Lung (tissue), 12 donors: Measurements from ENCODE around the gene SYT13. TPM values are rescaled to one million over a fixed set of nuclear protein-coding genes. Genes with fewer than 3 reads are reported as not detected.

ENCODE experiments used
- ATAC-seq: fragments of 200-7000 bp; cut with Tn5 transposase; one replicate; pipeline ENCODE4 v1.9.1; 2020; ENCODE audit warnings: moderate number of reproducible peaks; ENCODE audit not compliant: insufficient read depth, low FRiP score
- DNase-seq, 3 donors: peaks; one replicate each; pipeline ENCODE4 v3.0.0-alpha.2; 2013 to 2017
- H3K27ac ChIP-seq, 2 donors: one replicate each; pipeline ENCODE4 v1.5.1; 2013; ENCODE audit warnings: mild to moderate bottlenecking in 2 of 2, moderate library complexity in 2 of 2, control low read depth in 1 of 2, inconsistent platforms in 1 of 2, low read depth in 1 of 2, low read length in 1 of 2
- H3K27me3 ChIP-seq, 3 donors: one replicate each; pipeline ENCODE4 v1.5.1; 2013; ENCODE audit warnings: low read length in 2 of 3; ENCODE audit not compliant: control insufficient read depth in 3 of 3, insufficient read depth in 3 of 3
- H3K36me3 ChIP-seq, 4 donors: one replicate each; pipeline ENCODE4 v1.5.1; 2013; ENCODE audit warnings: low read length in 4 of 4, mild to moderate bottlenecking in 1 of 4, moderate library complexity in 1 of 4; ENCODE audit not compliant: control insufficient read depth in 4 of 4, insufficient read depth in 4 of 4
- H3K4me1 ChIP-seq, 5 donors: one replicate each; pipeline ENCODE4 v1.5.1; 2013; ENCODE audit warnings: low read length in 5 of 5, mild to moderate bottlenecking in 2 of 5, moderate library complexity in 1 of 5; ENCODE audit not compliant: control insufficient read depth in 5 of 5, insufficient read depth in 5 of 5
- H3K4me3 ChIP-seq: one replicate; pipeline ENCODE4 v1.5.1; 2013; ENCODE audit warnings: mild to moderate bottlenecking, control low read depth, moderate library complexity
- H3K9ac ChIP-seq, 2 donors: one replicate each; pipeline ENCODE4 v1.5.1; 2013; ENCODE audit warnings: low read length in 2 of 2, control low read depth in 1 of 2; ENCODE audit not compliant: insufficient read depth in 1 of 2
- H3K9me3 ChIP-seq, 4 donors: one replicate each; pipeline ENCODE4 v1.5.1; 2013; ENCODE audit warnings: low read length in 3 of 4, mild to moderate bottlenecking in 1 of 4, moderate library complexity in 1 of 4; ENCODE audit not compliant: control insufficient read depth in 4 of 4, insufficient read depth in 3 of 4
- CTCF ChIP-seq: IDR thresholded peaks from 2 replicates; pipeline ENCODE4 v1.5.1; 2012; ENCODE audit warnings: mild to moderate bottlenecking; ENCODE audit errors: control extremely low read depth, extremely low read depth
- WGBS, 2 donors: extraction: QIAGEN DNeasy Blood & Tissue Kit; methylation state at CpG; one replicate each; pipeline ENCODE4 v1.1.7; 2013; 5-methylcytosine and 5-hydroxymethylcytosine counted together
- polyA plus RNA-seq, 2 donors: library from polyadenylated mRNA; stranded (reverse); fragments of 200-250 nt; gene quantifications; one replicate each; pipeline ENCODE4 v1.2.1, GENCODE V29; 2013
- total RNA-seq, 2 donors: library from RNA; depleted of rRNA in 1 of 2; stranded (reverse); fragments of >200 nt in 1 of 2; gene quantifications; one replicate each; pipeline ENCODE4 v1.2.1, GENCODE V29; 2014 to 2021
- donor health status: control.
- donor health status: control.
- donor health status: Bipolar disorder and iron deficiency.
- donor health status: healthy.
- donor health status: DM: yes; HTN: yes; CAD: no.

SYT13 gene
- total and polyA plus RNA-seq, 4 donors: 0.06 to 6.2 (median 0.16) TPM

GRCh38 chr11:45226901-45227300 is 59.2 kb downstream of the SYT13 start:
- no peak for TF ChIP-seq CTCF
- no peaks in the 10 kb centered on the region for H3K27me3 ChIP-seq
- no peak overlapping the region for H3K27ac ChIP-seq
- no peak for DNase-seq
- H3K4me1 ChIP-seq: no peaks in the 10 kb centered on the region
- H3K9me3 ChIP-seq: peaks cover 0 to 3% (median 0%) of the 10 kb centered on the region in 4 donors
- no peak for ATAC-seq
- H3K36me3 ChIP-seq: peaks cover 7 to 39% (median 34%) of the 10 kb centered on the region in 4 donors
- WGBS, 2 donors: 95 to 97% methylated on average over 20 to 21 of the region's 21 CpGs
- H3K4me3 ChIP-seq: no peak overlapping the region
- H3K9ac ChIP-seq: no peak overlapping the region

- no peak overlapping the region for H3K9ac ChIP-seq
- no peak overlapping the region for H3K27ac ChIP-seq
- peaks cover 7 to 45% (median 37%) of the 10 kb centered on the region in 4 donors for H3K36me3 ChIP-seq
- H3K9me3 ChIP-seq: peaks cover 0 to 3% (median 0%) of the 10 kb centered on the region in 4 donors
- H3K27me3 ChIP-seq: no peaks in the 10 kb centered on the region
- H3K4me3 ChIP-seq: no peak overlapping the region
- no peaks in the 10 kb centered on the region for H3K4me1 ChIP-seq
- DNase-seq (no peak), ATAC-seq (no peak)
- no peak for TF ChIP-seq CTCF
- 96 to 97% methylated on average over 39 of the region's 39 CpGs for WGBS, 2 donors
Observed at GRCh38 chr11:45225961-45226871, 59.9 kb downstream of the SYT13 start.

GRCh38 chr11:45225277-45225676 is 60.9 kb downstream of the SYT13 start:
- no peaks in the 10 kb centered on the region for H3K4me1 ChIP-seq
- no peak overlapping the region for H3K27ac ChIP-seq
- no peak for DNase-seq
- TF ChIP-seq CTCF: no peak
- H3K36me3 ChIP-seq: peaks cover 7 to 47% (median 40%) of the 10 kb centered on the region in 4 donors
- WGBS, 2 donors: 76 to 81% methylated on average over 1 of the region's 1 CpG
- no peak overlapping the region for H3K9ac ChIP-seq
- no peak for ATAC-seq
- H3K9me3 ChIP-seq: peaks cover 0 to 3% (median 0%) of the 10 kb centered on the region in 4 donors
- H3K4me3 ChIP-seq: no peak overlapping the region
- no peaks in the 10 kb centered on the region for H3K27me3 ChIP-seq
